ENCODE results near the gene CDH23.
A peak's percentile ranks its signal among the peaks of the same experiment; 100 is the strongest.
"Not testable (repeated sequence)": the region's sequence is repeated elsewhere in the genome, so short reads cannot be mapped to it uniquely, and the experiment has no call there.

CDH23 gene

DNA sequence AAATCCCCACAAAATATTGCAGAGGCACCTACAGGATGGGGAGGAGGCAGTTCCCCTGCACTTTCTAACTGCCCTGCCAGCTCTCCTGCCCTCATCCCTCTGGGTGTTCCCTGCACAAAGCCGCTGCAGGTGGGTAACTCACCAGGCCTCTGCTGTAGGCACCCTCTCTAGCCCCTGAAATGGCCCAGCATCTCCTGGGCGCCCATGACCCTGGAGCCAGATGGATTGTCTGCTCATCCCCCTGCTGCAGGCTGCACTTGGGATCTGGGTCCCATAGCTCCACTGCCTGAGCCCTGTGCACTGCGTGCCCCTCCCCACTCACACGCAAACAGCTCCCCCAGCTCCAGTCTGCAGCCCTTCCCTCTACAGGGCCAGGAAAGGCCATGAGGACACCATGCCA is 192.0 kb downstream of the CDH23 start:
- no peak for DNase-seq

DNA sequence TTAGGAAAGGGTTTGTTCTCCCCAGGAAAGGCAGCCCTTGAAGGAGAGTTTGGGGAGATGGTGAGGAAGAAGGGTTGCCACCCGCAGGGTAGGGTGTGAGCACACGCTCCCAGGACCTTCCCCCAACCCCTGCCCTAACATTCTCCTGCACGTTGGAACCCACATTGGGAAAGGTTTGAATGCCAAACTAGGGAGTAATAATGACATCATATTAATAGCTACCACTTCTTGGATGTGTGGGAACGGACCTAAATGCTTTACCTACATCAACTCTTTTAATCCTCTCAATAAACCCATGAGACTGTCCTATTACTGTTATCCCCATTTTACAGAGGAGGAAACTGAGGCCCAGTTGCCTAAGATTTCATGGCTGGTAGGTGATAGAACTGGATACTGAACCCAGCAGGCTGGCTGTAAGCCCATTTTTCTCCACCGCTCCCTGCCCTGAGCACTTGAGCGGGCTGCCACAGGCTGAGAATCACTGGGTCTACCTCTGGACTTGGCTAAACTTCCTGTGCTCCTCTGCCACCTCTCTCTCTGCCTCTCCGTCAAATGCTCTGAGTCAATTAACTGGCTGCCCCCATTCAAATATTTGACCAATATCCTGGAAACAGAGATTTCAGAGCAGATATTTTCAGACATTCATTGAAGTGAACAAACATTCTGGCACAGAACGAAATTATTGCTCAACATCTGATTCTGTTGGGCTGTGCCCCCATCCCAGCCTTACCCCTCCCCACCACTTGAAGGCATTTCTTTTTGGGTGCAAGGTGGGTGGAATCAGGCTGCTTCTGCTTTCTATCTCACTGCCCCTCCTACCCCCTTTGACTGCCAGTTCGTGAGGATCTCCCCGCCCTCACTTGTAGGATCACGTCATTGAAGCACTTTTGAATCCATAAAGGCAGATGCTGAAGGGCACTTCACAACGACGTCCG is 193.2 kb downstream of the CDH23 start:
- DNase-seq = peak; percentile 14

GRCh38 chr10:71590781-71591350 is 194.1 kb downstream of the CDH23 start:
- DNase-seq = no peak

DNA sequence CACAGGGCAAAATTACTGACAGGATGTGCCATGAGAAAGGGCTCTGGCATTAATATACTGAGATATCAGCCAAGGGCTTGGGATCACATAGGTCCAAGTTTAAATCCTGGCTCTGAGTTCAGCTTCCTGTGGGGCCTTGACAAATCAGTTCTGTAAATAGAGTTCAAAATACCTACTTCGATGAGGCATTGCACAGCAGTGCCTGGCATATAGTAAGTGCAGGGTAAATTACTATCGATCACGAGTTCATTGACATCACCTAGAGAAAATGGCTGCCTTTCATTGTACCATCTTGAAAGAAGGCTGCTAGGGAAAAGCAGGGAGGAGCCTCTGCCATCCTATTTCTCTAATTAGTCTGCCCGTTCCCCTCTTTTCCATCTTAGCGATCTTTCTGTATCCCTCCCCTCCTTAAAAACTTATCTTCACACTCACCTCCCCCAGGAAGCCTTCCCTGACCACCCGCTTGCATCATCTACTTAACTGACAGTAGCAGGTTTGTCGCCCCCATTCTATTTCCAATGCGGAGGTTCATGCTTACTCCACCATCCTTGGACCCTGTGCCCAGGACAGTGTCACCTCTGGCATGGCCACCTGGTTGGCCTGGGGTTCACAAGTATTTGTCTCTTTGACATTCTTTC is 198.3 kb downstream of the CDH23 start:
- no peak for DNase-seq

- DNase-seq = no peak
Measured at GRCh38 chr10:71595649-71596048, 198.9 kb downstream of the CDH23 start.

GRCh38 chr10:71596127-71596526 is 199.4 kb downstream of the CDH23 start:
- no peak for DNase-seq

GRCh38 chr10:71596759-71597158 is 200.0 kb downstream of the CDH23 start:
- DNase-seq = no peak

- no peak for DNase-seq
Measured at GRCh38 chr10:71597821-71598498, 201.2 kb downstream of the CDH23 start.

DNA sequence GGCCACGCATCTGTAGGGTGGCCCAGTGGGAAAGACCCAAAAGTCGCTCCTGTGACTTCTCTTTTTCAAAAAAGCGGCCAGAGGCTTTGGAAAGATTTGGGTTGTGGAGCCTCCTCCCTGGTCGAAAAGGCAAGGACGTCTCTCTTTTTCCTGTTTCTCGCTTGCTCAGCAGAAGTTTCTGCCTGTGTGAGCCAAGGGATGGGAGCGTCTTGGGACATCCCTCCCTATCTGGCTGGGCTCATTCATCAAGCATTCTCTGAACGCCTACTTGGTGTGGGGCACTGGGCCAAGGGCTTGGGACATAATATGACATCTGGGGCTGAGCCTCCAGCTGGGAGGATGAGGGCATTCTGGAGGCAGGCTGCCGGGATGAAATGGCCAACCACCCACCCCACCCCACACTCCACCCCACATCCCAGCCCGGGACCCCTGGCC is 201.9 kb downstream of the CDH23 start:
- peak; percentile 50 for DNase-seq

GRCh38 chr10:71599518-71599917 is 202.8 kb downstream of the CDH23 start:
- DNase-seq = no peak

DNA sequence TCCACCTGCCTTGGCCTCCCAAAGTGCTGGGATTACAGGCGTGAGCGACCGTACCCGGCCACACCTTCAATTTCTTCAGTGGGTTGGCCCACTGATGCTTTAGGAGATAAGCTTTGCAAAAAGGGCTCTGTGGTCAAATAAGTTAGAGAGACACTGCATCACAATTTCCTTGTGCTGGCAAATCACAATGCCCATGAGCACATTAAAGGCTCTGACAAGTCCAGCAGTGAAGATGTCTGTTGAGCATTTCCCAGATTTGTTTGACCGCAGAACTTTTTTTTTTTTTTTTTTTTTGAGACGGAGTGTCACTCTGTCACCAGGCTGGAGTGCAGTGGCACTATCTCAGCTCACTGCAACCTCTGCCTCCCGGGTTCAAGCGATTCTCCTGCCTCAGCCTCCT is 203.5 kb downstream of the CDH23 start:
- not testable (repeated sequence) for DNase-seq

DNA sequence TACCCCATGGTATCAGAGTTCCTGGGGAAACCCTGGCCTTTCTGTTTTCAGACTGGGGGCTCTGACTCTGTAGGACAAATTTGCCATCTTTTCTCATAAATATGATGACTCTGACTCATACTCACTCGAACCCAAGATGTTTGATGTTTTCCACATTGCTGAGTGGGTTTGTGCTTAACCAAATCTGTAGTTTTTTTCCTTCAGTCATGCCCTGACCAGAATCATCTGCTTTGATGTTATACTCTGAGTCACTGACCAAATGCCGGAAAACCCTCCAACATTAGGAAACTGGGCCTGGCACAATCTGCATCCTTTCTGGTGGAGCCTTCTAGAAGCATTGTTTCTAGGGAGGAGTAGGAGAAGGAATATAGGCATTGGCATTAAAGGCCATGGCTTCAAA is 204.1 kb downstream of the CDH23 start:
- DNase-seq = peak; percentile 81

- no peak for DNase-seq
Measured at GRCh38 chr10:71601273-71601672, 204.6 kb downstream of the CDH23 start.

DNA sequence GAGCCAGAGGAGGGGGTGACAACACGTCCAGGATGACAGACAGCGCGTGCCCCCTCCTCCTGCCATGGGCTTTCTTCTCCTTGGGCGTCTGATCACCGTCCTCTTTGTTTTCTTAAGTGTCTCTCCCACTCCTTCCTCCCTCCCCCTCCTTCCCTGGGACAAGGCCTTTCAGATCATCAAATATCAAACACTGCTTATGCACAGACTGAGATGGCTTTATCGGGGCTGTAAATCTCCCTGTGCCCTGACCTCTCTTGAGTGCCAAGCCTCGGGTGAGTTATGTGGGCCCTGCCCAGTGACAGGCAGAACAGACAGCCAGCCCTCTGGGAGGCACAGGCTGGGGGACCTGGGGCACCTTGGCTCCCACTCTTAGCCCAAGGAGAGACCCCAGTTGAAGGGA is 206.4 kb downstream of the CDH23 start:
- DNase-seq = no peak

DNA sequence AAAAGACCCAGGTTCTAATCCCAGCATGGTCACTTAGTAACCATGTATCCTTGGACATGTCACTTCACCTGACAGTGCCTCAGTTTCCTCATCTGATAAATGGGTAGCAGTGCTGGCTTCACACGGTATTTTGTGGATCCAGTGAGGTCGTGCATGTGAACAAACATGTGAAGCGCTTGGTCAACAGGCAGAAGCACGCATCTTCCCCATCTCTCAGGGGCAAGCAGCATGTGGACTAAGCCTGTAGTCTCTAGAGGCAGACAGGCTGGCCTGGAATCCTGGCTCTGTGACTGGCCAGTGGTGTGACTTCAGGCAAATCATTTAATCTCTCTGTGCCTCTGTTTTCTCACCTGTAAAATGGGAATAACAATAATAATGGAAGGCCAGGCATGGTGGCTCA is 207.0 kb downstream of the CDH23 start:
- DNase-seq = no peak

- DNase-seq = peak; percentile 17
Measured at GRCh38 chr10:71604324-71605018, 207.8 kb downstream of the CDH23 start.

DNA sequence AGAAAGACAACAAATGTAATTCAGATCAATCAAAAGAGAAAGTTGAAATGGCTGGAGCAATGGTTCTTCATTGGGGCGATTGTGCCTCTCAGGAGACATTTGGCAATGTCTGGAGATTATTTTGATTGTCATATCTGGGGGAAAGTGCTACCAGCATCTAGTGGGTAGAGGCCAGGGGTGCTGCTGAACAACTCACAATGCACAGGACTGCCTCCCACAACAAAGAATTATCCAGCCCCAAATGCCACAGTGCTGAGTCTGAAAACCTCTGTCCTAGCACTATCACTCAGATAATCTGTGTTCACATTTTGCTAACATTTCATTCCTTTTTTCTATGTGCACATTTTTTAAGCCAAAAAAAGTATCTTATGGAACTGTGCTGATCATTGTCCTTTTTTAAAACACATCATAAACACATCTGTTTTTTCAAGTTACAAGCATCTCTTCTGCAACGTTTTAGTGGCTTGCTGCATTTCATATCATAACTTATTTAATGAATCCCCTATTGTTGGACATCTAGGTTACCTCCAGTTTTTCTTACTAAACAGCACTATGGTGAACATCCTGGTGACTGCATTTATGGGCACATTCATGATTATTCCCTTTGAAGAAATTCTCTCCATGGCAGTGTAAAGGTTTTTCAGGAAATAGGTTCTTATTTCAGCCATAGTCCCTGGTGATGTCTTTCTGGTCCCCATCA is 208.7 kb downstream of the CDH23 start:
- no peak for DNase-seq

DNA sequence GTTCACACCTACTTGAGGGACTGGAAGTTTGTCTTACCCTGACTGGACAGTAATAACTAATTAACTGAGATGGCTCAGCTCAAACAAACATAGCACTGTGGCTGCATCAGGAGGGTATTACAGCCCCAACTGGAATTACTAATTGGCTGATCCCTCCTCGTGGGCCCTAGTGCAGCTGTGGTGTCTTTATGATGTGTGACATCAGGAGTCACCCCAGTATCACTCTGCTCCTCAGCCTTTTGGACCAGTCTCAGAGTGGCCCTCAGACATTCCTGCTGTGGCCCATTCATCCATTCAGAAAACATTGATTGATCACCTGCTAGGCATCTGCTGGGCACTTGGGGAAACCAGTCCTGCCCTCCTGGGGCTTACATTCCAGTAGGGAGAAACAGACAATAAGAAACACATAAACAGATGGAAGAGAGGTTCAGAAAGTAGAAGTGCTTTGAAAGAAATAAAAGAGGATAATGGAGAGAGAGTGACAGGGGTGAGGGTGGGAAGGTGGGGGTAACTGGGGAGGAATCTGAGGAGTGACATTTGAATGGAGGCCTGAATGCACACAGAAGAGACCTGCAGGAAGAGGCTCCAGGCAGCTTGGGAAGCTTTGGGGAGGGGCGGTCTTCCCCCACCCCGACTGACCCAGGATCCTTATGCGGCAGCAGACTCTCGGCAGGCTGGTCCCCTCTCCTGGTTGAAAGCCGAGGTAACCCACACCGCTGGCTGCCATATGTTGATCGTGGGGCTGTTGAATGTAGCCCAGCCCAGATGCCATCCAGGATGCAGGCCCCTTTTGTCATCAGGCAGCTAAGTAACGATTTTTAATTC is 209.7 kb downstream of the CDH23 start:
- no peak for DNase-seq

DNA sequence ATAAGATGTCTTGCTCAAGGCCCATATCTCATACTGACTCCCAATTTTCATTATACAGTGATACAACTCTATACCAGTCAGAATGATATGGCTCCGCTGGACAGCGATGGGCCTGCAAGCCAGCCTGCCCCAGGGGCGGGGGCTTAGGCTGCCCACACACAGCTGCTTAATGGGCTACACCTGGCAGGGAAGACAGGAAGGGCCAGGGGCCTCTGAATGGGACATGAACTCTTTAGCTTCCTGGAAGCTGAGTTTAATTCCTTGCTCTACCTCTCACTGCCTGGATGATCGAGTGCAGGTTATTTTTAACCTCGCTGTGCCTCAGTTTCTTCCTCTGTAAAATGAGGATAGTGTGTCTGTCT is 210.3 kb downstream of the CDH23 start:
- no peak for DNase-seq

DNA sequence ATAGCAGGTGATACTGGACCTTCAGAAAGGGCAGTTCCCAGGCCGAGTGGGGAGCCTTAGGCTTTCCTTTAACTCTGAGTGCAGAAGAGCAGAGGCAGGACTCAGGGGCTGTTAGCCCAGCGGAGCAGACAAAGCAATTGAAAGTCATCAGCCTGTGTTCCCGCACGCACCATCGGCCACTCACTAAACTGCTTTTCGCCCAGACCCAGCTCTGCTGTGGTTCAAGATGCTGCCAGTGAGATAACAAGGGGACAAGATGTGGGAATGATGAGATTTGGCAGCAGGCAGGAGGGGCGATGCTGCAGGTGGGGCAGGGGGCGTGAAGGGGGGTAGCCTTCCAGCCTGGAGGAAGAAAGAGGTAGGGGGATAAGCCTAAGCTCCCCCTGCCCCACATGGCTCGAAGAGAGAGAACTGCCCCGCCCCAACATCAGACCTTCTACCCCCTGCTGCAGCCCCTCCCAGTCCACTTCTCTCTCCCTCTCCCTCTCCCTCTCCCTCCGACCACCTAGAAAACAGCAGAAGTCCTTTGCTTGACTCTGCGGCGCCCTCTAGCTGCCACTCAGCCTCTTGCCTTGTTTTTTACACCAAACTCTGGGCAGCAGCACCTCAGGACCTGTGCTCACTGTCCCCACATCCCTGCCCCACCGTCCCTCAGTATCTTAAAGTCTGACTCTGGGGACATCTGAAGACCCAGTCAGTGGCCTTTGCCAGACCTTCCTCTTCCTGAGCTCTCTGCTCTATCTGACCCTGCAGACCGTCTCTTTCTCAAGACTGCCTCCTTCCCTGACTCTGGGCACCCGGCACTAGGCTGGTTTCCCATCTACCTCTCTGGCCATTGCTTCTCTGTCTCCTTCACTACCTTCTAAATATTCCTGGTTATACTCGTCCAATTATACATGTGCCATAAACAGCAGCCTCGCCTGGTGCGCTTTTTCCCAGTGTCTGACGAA is 212.4 kb downstream of the CDH23 start:
- peak; percentile 52 for DNase-seq
